RPMI7951 (cell line): ENCODE data around the gene ANO4. TPM values are rescaled to one million over a fixed set of nuclear protein-coding genes. Genes with fewer than 3 reads are reported as not detected.
A peak's percentile ranks its signal among the peaks of the same experiment; 100 is the strongest.
"Not testable (repeated sequence)": the region's sequence is repeated elsewhere in the genome, so short reads cannot be mapped to it uniquely, and the experiment has no call there.

ENCODE experiments used
- DNase-seq: peaks from one replicate; pipeline ENCODE4 v3.0.0-alpha.2; 2012; ENCODE audit warnings: low read depth
- total RNA-seq: library from RNA; depleted of rRNA; stranded (reverse); fragments of >200 nt; shearing (Covaris generic); gene quantifications from 2 replicates; pipeline ENCODE4 v1.2.3, GENCODE V29; 2014

The ANO4 gene
- total RNA-seq, 1 experiment from 2014 or later = 0.48 TPM

DNA sequence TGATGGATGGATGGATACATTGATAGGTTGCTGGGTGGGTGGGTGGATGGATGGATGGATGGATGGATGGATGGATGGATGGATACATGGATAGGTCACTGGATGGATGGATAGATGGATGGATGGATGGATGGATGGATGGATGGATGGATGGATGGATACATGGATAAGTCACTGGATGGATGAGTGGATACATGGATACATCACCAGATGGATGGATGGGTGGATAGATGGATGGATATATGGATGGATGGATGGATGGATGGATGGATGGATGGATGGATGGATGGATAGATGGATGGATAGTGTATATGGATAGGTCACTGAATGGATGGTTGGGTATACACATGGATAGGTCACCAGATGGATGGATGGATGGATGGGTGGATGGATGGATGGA, 194.9 kb downstream of the ANO4 start:
- not testable (repeated sequence) for DNase-seq

- DNase-seq = no peak
These were observed 196.5 kb downstream of the ANO4 start for GRCh38 chr12:100991102-100991501.

GRCh38 chr12:100992194-100992593, 197.6 kb downstream of the ANO4 start:
- no peak for DNase-seq

GRCh38 chr12:100993916-100994450, 199.4 kb downstream of the ANO4 start:
- DNase-seq = no peak

GRCh38 chr12:100995201-100995600, 200.6 kb downstream of the ANO4 start:
- DNase-seq = peak; percentile 42

GRCh38 chr12:100995771-100996170, 201.2 kb downstream of the ANO4 start:
- peak; percentile 5 for DNase-seq

GRCh38 chr12:101001669-101002068, 207.1 kb downstream of the ANO4 start:
- DNase-seq = no peak

DNA sequence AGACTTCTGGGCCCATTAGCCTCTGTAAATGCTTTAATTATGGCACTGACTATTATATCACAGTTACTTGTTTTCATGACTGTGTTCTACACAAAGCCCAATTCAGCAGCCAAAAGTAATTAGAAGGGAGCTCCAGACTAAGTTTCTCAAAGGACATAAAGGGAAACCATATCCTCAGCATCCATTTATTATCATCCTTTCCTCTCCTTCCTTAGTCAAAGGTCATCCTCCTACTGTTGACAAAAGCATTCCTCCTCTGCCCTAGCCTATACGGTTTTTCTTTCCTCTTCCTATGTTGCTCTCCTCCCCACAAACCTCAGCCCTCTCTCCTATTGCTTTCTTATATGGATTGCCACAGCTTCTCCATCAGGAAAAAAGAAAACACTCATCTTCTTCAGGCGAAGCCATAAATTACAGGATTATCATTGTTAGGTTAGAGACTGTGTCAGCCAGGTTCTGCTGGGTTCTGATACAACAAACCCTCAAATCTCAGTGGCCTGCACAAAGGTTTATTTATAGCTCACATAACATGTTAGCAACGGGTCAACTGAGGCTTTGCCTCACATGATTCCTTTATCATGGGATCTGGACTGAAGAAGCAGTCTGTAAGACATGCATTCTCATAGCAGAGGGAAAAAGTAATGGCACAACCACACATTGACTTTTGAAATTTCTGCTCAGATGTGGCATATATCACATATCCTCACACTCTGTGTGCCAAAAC, 208.3 kb downstream of the ANO4 start:
- DNase-seq = no peak

DNA sequence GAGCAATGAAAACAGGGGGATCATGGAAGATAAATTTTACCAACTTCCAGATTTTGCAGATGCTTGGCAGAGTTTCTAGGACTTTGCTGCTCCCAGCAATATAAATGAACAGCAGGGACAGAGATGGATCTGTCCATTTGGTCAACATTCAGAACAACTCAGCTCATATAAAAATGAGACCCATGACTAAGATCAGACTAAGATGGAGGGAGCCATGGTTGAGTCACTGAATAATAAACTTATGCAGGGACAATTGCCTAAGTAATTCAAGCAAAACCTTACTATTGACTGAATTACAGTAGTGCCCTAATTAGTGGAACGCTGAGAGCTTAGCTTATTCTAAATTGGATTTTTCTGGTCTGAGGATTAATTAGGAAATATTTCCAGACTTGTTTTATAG, 210.3 kb downstream of the ANO4 start:
- no peak for DNase-seq

- no peak for DNase-seq
These were observed 214.7 kb downstream of the ANO4 start for GRCh38 chr12:101009274-101009673.

GRCh38 chr12:101010896-101011295, 216.3 kb downstream of the ANO4 start:
- DNase-seq = no peak

DNA sequence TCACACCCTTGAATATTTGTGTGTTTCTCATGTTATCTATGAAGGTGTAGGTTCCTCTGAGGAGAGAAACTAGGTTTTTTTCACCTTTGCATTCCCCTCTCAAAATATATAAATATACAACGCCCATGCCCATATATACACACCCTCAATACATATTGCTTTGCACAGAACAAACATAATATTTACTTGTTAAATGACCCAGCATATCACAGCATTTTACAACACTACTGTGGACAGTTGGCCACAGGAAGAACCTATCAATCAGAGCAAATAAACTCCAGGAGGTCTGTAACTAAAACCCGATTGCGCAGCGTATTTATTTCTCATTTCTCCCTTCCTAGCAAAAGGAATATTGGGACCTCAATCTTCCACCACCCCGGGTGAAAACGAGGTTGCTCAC, 219.4 kb downstream of the ANO4 start:
- no peak for DNase-seq

DNA sequence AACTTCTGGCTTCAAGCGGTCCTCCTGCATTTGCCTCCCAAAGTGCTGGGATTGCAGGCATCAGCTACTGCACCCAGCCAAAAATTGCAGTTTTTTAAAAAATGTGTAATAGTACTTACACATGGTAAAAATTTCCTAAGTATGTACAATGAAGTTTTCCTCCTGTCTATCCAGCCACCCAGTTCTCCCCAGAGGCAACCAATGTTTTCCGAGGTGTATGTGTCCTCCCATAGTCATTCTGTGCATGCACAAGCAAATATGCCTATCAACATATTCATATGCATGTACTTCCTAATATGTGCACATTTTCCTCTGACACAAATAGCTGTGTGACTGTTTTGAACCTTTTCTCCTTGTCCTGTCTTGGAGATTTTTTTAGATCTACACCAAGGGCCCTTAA, 220.5 kb downstream of the ANO4 start:
- no peak for DNase-seq

GRCh38 chr12:101018540-101018939, 224.0 kb downstream of the ANO4 start:
- peak; percentile 44 for DNase-seq

DNA sequence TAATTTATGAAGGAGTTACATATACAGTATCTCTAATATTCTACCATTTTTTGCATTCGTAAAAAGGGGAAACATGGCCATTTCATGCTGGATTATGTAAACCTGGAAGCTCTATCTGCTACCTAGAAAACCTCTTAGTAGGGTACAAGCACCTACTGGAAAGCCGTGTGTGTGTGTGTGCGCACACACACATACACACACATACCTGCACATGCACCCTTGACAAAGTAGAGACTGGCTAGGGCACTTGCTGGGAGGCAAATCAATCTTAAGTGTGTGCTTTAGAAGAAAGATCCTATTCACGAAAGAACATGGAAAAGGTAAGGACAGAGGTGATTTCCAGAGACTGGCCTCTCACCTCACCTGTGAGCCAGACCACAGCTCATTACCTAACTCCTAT, 224.6 kb downstream of the ANO4 start:
- DNase-seq = no peak

DNA sequence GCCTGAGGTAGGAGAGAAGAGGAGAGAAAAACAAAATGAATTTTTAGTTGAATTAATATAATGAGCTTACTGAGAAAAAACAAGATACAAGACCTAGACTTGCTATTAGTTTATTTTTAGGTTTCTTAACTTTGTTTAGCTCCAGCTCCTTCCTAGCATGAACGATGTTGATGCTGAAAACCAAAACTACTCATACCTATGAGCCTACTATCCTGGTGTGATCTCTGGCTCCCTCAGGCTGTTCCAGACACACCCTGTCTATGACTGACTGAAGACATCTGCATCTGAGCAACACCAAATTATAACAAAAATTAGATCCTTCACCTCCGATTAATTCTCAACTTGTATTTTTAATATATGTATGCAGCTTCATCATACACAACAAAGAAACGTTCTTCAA, 225.1 kb downstream of the ANO4 start:
- no peak for DNase-seq

DNA sequence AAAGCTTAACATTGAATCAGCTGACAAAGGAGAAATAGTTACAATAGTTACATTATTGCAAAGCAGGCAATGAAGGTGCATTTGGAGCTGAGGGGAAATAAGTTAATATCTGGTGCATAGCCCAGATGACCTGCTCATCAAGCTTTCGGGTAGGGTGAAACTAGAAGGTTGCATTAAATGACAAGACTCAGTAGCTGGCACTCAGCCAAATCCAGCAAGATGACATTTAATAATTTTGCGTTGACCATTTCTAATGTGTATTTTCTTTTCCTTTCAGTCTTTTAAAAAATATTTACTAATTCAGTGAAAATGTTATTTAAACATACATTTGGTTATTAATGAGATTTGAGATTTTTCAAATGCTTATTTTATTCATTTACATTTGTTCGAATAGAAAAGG, 226.9 kb downstream of the ANO4 start:
- DNase-seq = no peak

GRCh38 chr12:101021911-101022388, 227.4 kb downstream of the ANO4 start:
- peak; percentile 67 for DNase-seq

DNA sequence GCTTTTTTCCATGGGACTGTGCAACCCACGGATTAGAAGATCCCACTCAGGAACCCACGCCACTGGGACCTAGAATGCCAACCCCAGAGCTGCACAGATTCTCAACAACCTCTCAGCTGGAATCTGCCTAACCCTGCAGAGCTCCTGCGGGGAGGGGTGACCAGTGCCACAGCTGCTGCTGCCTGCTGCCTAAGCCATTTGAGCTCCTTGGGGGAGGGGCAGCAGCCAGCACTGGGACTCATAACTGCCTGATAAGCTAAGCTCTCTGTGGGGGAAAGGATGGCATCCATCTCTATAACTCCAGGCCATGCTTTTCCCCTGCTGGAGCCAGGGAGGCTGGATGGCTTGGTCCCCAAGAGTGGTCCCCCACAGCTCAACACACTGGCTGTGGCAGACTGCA, 232.6 kb downstream of the ANO4 start:
- no peak for DNase-seq

- DNase-seq = no peak
These were observed 233.2 kb downstream of the ANO4 start for GRCh38 chr12:101027816-101028215.

- DNase-seq = no peak
These were observed 243.8 kb downstream of the ANO4 start for GRCh38 chr12:101038289-101038871.

DNA sequence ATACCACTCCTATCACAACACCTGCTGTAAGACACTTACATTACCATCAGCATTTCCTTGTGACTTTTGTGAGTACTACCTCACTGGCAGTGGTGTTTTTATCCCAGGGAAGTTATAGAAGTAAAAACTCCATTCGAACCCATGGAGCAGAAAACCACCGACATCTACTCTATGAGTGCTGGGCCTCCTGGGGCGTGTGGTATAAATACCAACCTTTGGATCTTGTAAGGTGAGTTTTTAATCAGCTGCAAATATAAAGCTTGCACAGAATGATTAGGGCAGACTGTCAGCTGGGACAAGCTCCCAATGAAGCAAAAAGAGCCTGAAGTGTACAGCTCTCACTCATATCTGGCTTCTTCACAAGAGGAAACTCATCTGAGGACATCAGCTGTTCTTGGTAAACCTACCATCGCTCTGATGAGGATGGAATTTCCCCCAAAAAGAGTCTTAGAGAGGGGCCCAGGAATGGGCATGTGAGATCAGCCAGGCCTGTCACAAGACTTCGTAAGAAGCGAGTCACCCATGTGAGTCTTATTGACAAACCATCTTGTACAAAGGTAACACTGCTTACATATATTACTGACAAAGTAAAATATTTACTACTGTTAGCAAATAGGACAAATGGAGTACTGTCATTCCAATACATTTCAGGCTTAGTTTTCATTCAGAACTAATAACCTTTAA, 245.4 kb downstream of the ANO4 start:
- no peak for DNase-seq

DNA sequence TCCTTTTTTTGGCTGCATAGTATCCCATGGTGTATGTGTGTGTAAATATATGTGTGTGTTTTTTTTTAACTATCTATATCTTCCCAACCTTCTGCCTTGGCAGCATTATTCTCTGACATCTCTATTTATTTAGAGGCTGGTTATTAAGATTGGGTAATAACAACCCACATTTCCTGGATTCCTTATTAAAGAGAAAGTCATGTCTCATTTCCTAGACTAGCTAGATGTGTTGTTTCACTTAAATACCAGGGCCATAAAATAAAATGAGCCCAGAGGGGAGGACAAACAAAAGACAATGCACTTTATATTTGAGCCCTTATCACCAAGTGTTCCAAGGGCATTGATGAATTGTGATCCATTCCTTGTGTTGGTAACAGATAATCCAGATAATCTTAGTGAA, 246.4 kb downstream of the ANO4 start:
- DNase-seq = no peak
